Lower leg skin (tissue), 4 donors: ENCODE results near the gene RNASE4. TPM values are rescaled to one million over a fixed set of nuclear protein-coding genes. Genes with fewer than 3 reads are reported as not detected.
A peak's percentile ranks its signal among the peaks of the same experiment; 100 is the strongest.
"Not testable (repeated sequence)": the region's sequence is repeated elsewhere in the genome, so short reads cannot be mapped to it uniquely, and the experiment has no call there.

Experiments
- DNase-seq, 2 donors: peaks; one replicate each; pipeline ENCODE4 v3.0.0-alpha.2; 2019; ENCODE audit warnings: low spot score in 2 of 2
- H3K4me3 ChIP-seq: fragments of 200-600 bp; sonication (generic); 2 replicates; pipeline ENCODE4 v1.5.1; 2017; ENCODE audit warnings: mild to moderate bottlenecking, low read depth; ENCODE audit not compliant: poor library complexity, severe bottlenecking
- CTCF ChIP-seq, 3 donors: fragments of 450-650 bp; IDR thresholded peaks; one replicate each; pipeline ENCODE4 v1.5.1; 2016; ENCODE audit warnings: antibody characterized with exemption in 3 of 3, mild to moderate bottlenecking in 3 of 3, moderate library complexity in 2 of 3
- POLR2A ChIP-seq, 2 donors: fragments of 450-650 bp; IDR thresholded peaks; one replicate each; pipeline ENCODE4 v1.6.1; 2016 to 2017; ENCODE audit warnings: antibody characterized with exemption in 2 of 2, mild to moderate bottlenecking in 1 of 2, moderate library complexity in 1 of 2
- WGBS, 2 donors: methylation state at CpG; one replicate each; pipeline ENCODE4 v1.1.5; 2018; 5-methylcytosine and 5-hydroxymethylcytosine counted together
- intact Hi-C: fragments of 100-400 bp; cut with DNase I; formaldehyde crosslinking; loops from one replicate; pipeline ENCODE4 v1.15.0; 2023; ENCODE audit warnings: low total_unique reads
- total RNA-seq, 4 donors: library from RNA; depleted of rRNA; stranded (reverse); fragments of >200 nt; gene quantifications; one replicate each; pipeline ENCODE4 v1.1.0, GENCODE V29; 2016

Gene RNASE4
- total RNA-seq, 4 donors from 2014 or later, result 67.3 to 102 (median 90.6) TPM

- DNase-seq, result no peak
- no peak overlapping the region for H3K4me3 ChIP-seq
- intact Hi-C loops, result no loop called here
- 56 to 63% methylated on average over 26 of the region's 26 CpGs for WGBS, 2 donors
- TF ChIP-seq CTCF (IDR thresholded peaks at IDR 0.05) (no peak), POLR2A (IDR thresholded peaks at IDR 0.05) (no peak)
Measured at GRCh38 chr14:20659813-20660395, 24.5 kb upstream of the RNASE4 start.

- no peak overlapping the region for H3K4me3 ChIP-seq
- DNase-seq, result no peak
- 75 to 78% methylated on average over 2 of the region's 2 CpGs for WGBS, 2 donors
- TF ChIP-seq POLR2A (IDR thresholded peaks at IDR 0.05), result no peak
- TF ChIP-seq CTCF (IDR thresholded peaks at IDR 0.05), result no peak
- intact Hi-C loops, result no loop called here
Measured at GRCh38 chr14:20661197-20661596, 23.2 kb upstream of the RNASE4 start.

GRCh38 chr14:20662968-20663732, 21.2 kb upstream of the RNASE4 start:
- no peak overlapping the region for H3K4me3 ChIP-seq
- peak; percentile 45 to 90 for DNase-seq
- no peak for TF ChIP-seq CTCF (IDR thresholded peaks at IDR 0.05)
- intact Hi-C loops, result no loop called here
- WGBS, 2 donors, result 4% methylated on average over 31 of the region's 31 CpGs

GRCh38 chr14:20666400-20666961, 17.9 kb upstream of the RNASE4 start:
- intact Hi-C loops, DNase-seq, H3K4me3 ChIP-seq: not testable (repeated sequence)
- 70 to 82% methylated on average over 7 of the region's 7 CpGs for WGBS, 2 donors

GRCh38 chr14:20667957-20668356, 16.4 kb upstream of the RNASE4 start:
- TF ChIP-seq POLR2A (IDR thresholded peaks at IDR 0.05) (no peak), CTCF (IDR thresholded peaks at IDR 0.05) (no peak)
- 69 to 77% methylated on average over 2 of the region's 2 CpGs for WGBS, 2 donors
- H3K4me3 ChIP-seq, result no peak overlapping the region
- no peak for DNase-seq
- intact Hi-C loops, result no loop called here

GRCh38 chr14:20668969-20669368, 15.4 kb upstream of the RNASE4 start:
- no peak overlapping the region for H3K4me3 ChIP-seq
- intact Hi-C loops, result no loop called here
- 87% methylated on average over 2 of the region's 2 CpGs for WGBS, 2 donors
- no peak for DNase-seq
- TF ChIP-seq CTCF (IDR thresholded peaks at IDR 0.05), result no peak
- no peak for TF ChIP-seq POLR2A (IDR thresholded peaks at IDR 0.05)
